Measurements from ENCODE around the gene CCDC146. TPM values are rescaled to one million over a fixed set of nuclear protein-coding genes. Genes with fewer than 3 reads are reported as not detected.
A peak's percentile ranks its signal among the peaks of the same experiment; 100 is the strongest.

Gene CCDC146
- total and polyA plus RNA-seq, 2 of the 13 experiments (the other 11 are each of a cell fraction or from before 2014, with no cell fraction given) = 2.4 to 4.1 TPM

DNA sequence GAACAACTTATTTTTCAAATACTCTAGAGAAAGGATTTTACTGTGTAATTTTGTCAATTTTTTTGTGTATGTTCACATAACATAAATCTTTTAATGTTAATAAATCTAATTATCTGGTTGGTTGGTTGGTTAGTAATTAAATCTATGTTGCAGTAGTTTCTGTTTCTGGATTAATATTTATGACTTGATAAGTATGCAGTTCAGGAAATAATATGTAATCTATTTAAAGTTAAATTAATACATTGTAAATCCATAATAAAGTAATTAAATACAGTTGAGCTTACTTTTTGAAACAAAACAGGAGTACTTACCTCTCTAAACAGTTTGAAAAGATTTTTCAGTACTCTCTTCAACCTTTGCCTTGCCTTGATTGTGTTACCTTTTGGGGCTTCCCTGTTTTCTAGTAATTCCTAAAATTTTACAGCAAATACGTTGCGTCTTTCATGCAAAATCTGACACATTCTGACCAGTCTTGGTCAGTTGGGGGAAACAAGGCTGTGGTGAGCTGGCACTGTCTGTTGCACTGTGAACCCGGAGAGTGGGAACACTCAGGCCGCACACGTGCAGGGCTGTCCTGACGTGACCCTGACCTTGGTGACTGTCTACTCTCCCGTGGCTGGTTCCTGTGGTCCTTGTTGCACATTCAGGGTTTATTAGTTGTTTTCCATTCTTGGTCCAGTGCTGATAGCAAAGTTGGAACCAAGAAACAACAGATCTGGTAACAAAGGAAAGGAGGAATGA is 122.8 kb downstream of the CCDC146 start (continued):
- TF ChIP-seq, protein P1, sequence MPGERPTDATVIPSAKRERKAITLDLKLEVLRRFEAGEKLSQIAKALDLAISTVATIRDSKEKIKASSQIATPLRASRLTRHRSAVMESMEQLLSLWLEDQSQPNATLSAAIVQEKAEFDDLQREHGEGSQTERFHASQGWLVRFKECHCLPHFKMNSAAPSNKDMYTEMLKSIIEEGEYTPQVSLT (CRISPR knock-in tag; IDR thresholded peaks at IDR 0.05; ENCODE audit: borderline replicate concordance, low read depth) = no peak
- TF ChIP-seq PCBP2 (optimal IDR thresholded peaks at IDR 0.05; ENCODE audit: low read depth, low read length, poor library complexity, severe bottlenecking) (no peak), ZNF747 (CRISPR knock-in tag; IDR thresholded peaks at IDR 0.05; ENCODE audit: borderline replicate concordance) (peak; percentile 25; the same call in 1 of the 2 replicates), LCORL (IDR thresholded peaks at IDR 0.05) (no peak), LCORL (CRISPR knock-in tag; IDR thresholded peaks at IDR 0.05) (no peak), KAT8 (CRISPR knock-in tag; IDR thresholded peaks at IDR 0.05) (0 out of 2 replicates have a peak, but pooled peaks have one; percentile 27), ZBTB7B (CRISPR knock-in tag; IDR thresholded peaks at IDR 0.05) (0 out of 2 replicates have a peak, but pooled peaks have one; percentile 51), RERE (CRISPR knock-in tag; IDR thresholded peaks at IDR 0.05; ENCODE audit: low read depth) (0 out of 2 replicates have a peak, but pooled peaks have one; percentile 34), SMC3 (IDR thresholded peaks at IDR 0.05; ENCODE audit: low read length) (no peak), SIN3A (IDR thresholded peaks at IDR 0.05; ENCODE audit: borderline replicate concordance, low read depth, low read length) (peak; percentile 73; the same call in 1 of the 2 replicates), ZNF746 (CRISPR knock-in tag; IDR thresholded peaks at IDR 0.05) (no peak), SAP130 (CRISPR knock-in tag; IDR thresholded peaks at IDR 0.05; ENCODE audit: low read depth) (peak; percentile 89), ZNF644 (CRISPR knock-in tag; IDR thresholded peaks at IDR 0.05; ENCODE audit: low read depth) (peak; percentile 68; the same call in 1 of the 2 replicates)
- TF ChIP-seq, protein P2, sequence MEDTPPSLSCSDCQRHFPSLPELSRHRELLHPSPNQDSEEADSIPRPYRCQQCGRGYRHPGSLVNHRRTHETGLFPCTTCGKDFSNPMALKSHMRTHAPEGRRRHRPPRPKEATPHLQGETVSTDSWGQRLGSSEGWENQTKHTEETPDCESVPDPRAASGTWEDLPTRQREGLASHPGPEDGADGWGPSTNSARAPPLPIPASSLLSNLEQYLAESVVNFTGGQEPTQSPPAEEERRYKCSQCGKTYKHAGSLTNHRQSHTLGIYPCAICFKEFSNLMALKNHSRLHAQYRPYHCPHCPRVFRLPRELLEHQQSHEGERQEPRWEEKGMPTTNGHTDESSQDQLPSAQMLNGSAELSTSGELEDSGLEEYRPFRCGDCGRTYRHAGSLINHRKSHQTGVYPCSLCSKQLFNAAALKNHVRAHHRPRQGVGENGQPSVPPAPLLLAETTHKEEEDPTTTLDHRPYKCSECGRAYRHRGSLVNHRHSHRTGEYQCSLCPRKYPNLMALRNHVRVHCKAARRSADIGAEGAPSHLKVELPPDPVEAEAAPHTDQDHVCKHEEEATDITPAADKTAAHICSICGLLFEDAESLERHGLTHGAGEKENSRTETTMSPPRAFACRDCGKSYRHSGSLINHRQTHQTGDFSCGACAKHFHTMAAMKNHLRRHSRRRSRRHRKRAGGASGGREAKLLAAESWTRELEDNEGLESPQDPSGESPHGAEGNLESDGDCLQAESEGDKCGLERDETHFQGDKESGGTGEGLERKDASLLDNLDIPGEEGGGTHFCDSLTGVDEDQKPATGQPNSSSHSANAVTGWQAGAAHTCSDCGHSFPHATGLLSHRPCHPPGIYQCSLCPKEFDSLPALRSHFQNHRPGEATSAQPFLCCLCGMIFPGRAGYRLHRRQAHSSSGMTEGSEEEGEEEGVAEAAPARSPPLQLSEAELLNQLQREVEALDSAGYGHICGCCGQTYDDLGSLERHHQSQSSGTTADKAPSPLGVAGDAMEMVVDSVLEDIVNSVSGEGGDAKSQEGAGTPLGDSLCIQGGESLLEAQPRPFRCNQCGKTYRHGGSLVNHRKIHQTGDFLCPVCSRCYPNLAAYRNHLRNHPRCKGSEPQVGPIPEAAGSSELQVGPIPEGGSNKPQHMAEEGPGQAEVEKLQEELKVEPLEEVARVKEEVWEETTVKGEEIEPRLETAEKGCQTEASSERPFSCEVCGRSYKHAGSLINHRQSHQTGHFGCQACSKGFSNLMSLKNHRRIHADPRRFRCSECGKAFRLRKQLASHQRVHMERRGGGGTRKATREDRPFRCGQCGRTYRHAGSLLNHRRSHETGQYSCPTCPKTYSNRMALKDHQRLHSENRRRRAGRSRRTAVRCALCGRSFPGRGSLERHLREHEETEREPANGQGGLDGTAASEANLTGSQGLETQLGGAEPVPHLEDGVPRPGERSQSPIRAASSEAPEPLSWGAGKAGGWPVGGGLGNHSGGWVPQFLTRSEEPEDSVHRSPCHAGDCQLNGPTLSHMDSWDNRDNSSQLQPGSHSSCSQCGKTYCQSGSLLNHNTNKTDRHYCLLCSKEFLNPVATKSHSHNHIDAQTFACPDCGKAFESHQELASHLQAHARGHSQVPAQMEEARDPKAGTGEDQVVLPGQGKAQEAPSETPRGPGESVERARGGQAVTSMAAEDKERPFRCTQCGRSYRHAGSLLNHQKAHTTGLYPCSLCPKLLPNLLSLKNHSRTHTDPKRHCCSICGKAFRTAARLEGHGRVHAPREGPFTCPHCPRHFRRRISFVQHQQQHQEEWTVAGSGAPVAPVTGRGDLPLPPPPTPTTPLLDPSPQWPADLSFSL (CRISPR knock-in tag; IDR thresholded peaks at IDR 0.05) = peak; percentile 60; the same call in 1 of the 2 replicates
- TF ChIP-seq, protein P3, sequence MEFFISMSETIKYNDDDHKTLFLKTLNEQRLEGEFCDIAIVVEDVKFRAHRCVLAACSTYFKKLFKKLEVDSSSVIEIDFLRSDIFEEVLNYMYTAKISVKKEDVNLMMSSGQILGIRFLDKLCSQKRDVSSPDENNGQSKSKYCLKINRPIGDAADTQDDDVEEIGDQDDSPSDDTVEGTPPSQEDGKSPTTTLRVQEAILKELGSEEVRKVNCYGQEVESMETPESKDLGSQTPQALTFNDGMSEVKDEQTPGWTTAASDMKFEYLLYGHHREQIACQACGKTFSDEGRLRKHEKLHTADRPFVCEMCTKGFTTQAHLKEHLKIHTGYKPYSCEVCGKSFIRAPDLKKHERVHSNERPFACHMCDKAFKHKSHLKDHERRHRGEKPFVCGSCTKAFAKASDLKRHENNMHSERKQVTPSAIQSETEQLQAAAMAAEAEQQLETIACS (CRISPR knock-in tag; IDR thresholded peaks at IDR 0.05) = no peak
